SU-DHL-6 (cell line): Measurements from ENCODE around the gene TEX19.

Source experiments
- EZH2phosphoT487 ChIP-seq: fragments of 200-600 bp; sonication (generic), shearing (Covaris generic); conservative IDR thresholded peaks from 2 replicates; pipeline ENCODE4 v1.6.1; 2018; ENCODE audit warnings: mild to moderate bottlenecking, antibody characterized with exemption, low read length, moderate library complexity, mixed read lengths
- TF ChIP-seq, protein P1 (sequence below): fragments of 200-600 bp; sonication (generic); IDR thresholded peaks from one replicate; pipeline ENCODE4 v1.5.1; 2017; ENCODE audit warnings: antibody characterized with exemption, mild to moderate bottlenecking, low read length, moderate library complexity; ENCODE audit not compliant: insufficient read depth, poor library complexity, severe bottlenecking

DNA sequence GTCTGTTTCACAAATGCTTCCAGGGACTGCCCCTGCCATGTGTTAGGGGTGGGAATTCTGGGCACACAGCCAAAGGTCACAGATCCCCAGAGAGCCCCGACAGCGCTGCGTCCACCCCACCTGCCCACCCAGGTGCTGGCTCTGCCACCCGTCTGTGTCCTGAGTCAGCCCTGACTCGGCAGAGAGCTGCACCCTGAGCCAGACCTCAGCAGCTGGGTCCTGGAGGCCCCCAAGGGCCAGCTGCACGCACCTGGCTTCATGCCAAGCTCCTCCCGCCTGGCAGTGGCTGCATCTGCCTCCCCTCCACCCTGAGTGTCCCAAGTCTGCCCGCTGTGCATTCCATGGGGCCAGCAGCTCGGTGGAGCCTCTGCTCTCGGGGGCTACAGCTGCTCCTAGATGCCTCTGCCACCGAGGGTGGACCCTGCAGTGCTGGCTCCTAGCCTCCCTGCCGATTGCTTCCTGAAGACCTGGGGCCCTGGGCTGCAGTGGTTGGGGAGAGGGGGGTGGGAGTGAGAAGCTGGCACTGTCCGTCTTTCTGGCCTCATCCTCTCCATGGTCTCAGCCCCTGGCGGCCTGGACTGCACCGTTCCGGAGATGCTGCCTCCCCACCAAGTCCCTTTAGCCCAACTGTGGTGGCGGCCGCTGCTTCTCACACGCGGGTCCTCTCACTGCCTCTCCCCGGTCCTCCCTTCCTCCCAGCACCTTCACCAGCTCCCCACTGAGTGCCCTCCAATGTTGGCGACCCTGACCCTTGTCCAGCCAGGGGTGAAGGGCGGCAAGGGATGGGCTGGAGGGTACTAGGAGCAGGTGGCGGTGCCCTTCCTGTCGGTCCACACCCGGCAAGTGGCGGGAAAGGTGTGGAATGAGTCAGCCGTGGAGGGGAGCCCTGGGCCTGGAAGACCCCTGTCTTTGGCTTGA lies 28.5 kb upstream of the TEX19 start:
- TF ChIP-seq, protein P1, sequence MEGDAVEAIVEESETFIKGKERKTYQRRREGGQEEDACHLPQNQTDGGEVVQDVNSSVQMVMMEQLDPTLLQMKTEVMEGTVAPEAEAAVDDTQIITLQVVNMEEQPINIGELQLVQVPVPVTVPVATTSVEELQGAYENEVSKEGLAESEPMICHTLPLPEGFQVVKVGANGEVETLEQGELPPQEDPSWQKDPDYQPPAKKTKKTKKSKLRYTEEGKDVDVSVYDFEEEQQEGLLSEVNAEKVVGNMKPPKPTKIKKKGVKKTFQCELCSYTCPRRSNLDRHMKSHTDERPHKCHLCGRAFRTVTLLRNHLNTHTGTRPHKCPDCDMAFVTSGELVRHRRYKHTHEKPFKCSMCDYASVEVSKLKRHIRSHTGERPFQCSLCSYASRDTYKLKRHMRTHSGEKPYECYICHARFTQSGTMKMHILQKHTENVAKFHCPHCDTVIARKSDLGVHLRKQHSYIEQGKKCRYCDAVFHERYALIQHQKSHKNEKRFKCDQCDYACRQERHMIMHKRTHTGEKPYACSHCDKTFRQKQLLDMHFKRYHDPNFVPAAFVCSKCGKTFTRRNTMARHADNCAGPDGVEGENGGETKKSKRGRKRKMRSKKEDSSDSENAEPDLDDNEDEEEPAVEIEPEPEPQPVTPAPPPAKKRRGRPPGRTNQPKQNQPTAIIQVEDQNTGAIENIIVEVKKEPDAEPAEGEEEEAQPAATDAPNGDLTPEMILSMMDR = no peak
- TF ChIP-seq EZH2phosphoT487 = no peak
